Spleen (tissue), 11 donors: ENCODE data around the gene EFNA3. TPM values are rescaled to one million over a fixed set of nuclear protein-coding genes. Genes with fewer than 3 reads are reported as not detected.
A peak's percentile ranks its signal among the peaks of the same experiment; 100 is the strongest.

Experiments
- DNase-seq: peaks from one replicate; pipeline ENCODE4 v3.0.0-alpha.2; 2020
- H3K27ac ChIP-seq, 8 donors: fragments of 200-600 bp; sonication (generic) in 7 of 8; 1 replicate in 4 of 8; 2 replicates in 4 of 8; pipeline versions ENCODE4 v1.5.0 to v1.8.0; 2016 to 2021; ENCODE audit warnings: inconsistent platforms in 4 of 8, mild to moderate bottlenecking in 4 of 8, moderate library complexity in 1 of 8
- H3K27me3 ChIP-seq, 7 donors: fragments of 200-600 bp; sonication (generic) in 6 of 7; replicated peaks in 1 of 7; 1 replicate in 4 of 7; 2 replicates in 3 of 7; pipeline versions ENCODE4 v1.5.0 to v1.8.0; 2016 to 2021; ENCODE audit warnings: inconsistent platforms in 3 of 7, mild to moderate bottlenecking in 1 of 7
- H3K36me3 ChIP-seq, 6 donors: fragments of 200-600 bp; sonication (generic) in 5 of 6; 1 replicate in 4 of 6; 2 replicates in 2 of 6; pipeline versions ENCODE4 v1.5.0 to v1.8.0; 2016 to 2021; ENCODE audit warnings: inconsistent platforms in 2 of 6
- H3K4me1 ChIP-seq, 6 donors: fragments of 200-600 bp; sonication (generic) in 5 of 6; 1 replicate in 3 of 6; 2 replicates in 3 of 6; pipeline versions ENCODE4 v1.5.0 to v1.8.0; 2016 to 2021; ENCODE audit warnings: inconsistent platforms in 3 of 6
- H3K4me3 ChIP-seq, 8 donors: fragments of 200-600 bp; sonication (generic) in 7 of 8; 1 replicate in 4 of 8; 2 replicates in 4 of 8; pipeline versions ENCODE4 v1.5.0 to v1.8.0; 2016 to 2021; ENCODE audit warnings: inconsistent platforms in 4 of 8, mild to moderate bottlenecking in 4 of 8, moderate library complexity in 2 of 8
- H3K9me3 ChIP-seq, 8 donors: fragments of 200-600 bp; sonication (generic) in 7 of 8; 1 replicate in 4 of 8; 2 replicates in 4 of 8; pipeline versions ENCODE4 v1.5.0 to v1.8.0; 2016 to 2021; ENCODE audit warnings: inconsistent platforms in 4 of 8
- CTCF ChIP-seq, 11 experiments: fragments of 200-600 bp in 7 of 11; fragments of 450-650 bp in 4 of 11; sonication (generic) in 4 of 11; IDR thresholded peaks in 8 of 11; conservative IDR thresholded peaks in 3 of 11; 1 replicate in 7 of 11; 2 replicates in 4 of 11; pipeline versions ENCODE4 v1.4.0 to v1.8.0; 2016 to 2021; ENCODE audit warnings: antibody characterized with exemption in 11 of 11, inconsistent platforms in 4 of 11, mild to moderate bottlenecking in 1 of 11
- POLR2A ChIP-seq, 3 donors: fragments of 450-650 bp; IDR thresholded peaks; one replicate each; pipeline ENCODE4 v1.5.1; 2017; ENCODE audit warnings: antibody characterized with exemption in 3 of 3, mild to moderate bottlenecking in 1 of 3
- POLR2AphosphoS5 ChIP-seq, 3 donors: sonication (generic); formaldehyde crosslinking; IDR thresholded peaks; one replicate each; pipeline ENCODE4 v1.5.1; 2017; ENCODE audit warnings: antibody characterized with exemption in 3 of 3
- WGBS, 5 donors: extraction: QIAGEN DNeasy Blood & Tissue Kit in 3 of 5; methylation state at CpG; one replicate each; pipeline versions ENCODE4 v1.1.5 to v1.1.7; 2013 to 2018; 5-methylcytosine and 5-hydroxymethylcytosine counted together
- intact Hi-C: fragments of 100-400 bp; cut with DNase I; formaldehyde crosslinking; loops from one replicate; pipeline ENCODE4 v1.15.0; 2023; ENCODE audit warnings: low total_unique reads
- polyA plus RNA-seq, 3 donors: library from polyadenylated mRNA; stranded (reverse); fragments of 200-250 nt; gene quantifications; one replicate each; pipeline ENCODE4 v1.2.1, GENCODE V29; 2013
- total RNA-seq, 7 donors: library from RNA; depleted of rRNA in 3 of 7; stranded (reverse); fragments of >200 nt in 3 of 7; fragmentation: NEBNext Ultra II Directional in 4 of 7; extraction: Animal tissue kit (Norgen Biotek cat#: 25700) in 4 of 7; gene quantifications; one replicate each; pipeline versions ENCODE4 v1.1.0 to v1.2.1, GENCODE V29; 2016 to 2021
- donor health status: healthy with polysubstance abuse.
- donor health status: DM: no; HTN: no; CAD: no; lungs with moderate emphysema.
- donor health status: DM: no; HTN: no; CAD: no.
- donor health status: Bipolar disorder and iron deficiency.
- donor health status: healthy.
- donor health status: DM: no; HTN: no; CAD: no.
- donor health status: DM: yes; HTN: yes; CAD: no.

EFNA3 gene
- total and polyA plus RNA-seq, 10 donors = 1.4 to 4.3 (median 1.9) TPM; not detected in 1

GRCh38 chr1:155048449-155049334 is 29.9 kb upstream of the EFNA3 start:
- DNase-seq = no peak
- H3K4me3 ChIP-seq = no peak overlapping the region
- 84 to 96% (median 92%) methylated on average over 8 of the region's 8 CpGs for WGBS, 5 donors
- peaks cover 0 to 5% (median 0%) of the 10 kb centered on the region in 6 donors for H3K36me3 ChIP-seq
- TF ChIP-seq POLR2AphosphoS5 (IDR thresholded peaks at IDR 0.05) (no peak), CTCF (IDR thresholded peaks at IDR 0.05 in 8 of 11, conservative IDR thresholded peaks at IDR 0.05 in 3 of 11) (no peak), POLR2A (IDR thresholded peaks at IDR 0.05) (no peak)
- intact Hi-C loops = no loop called here
- H3K4me1 ChIP-seq = peaks cover 15 to 58% (median 52%) of the 10 kb centered on the region in 6 donors
- H3K27ac ChIP-seq = peak overlapping the region in 1 of 8 donors; percentile 94
- no peaks in the 10 kb centered on the region for H3K27me3 ChIP-seq
- H3K9me3 ChIP-seq = no peaks in the 10 kb centered on the region

- 18 to 32% (median 23%) methylated on average over 10 of the region's 10 CpGs for WGBS, 5 donors
- H3K36me3 ChIP-seq = peaks cover 0 to 17% (median 8%) of the 10 kb centered on the region in 6 donors
- TF ChIP-seq POLR2A (IDR thresholded peaks at IDR 0.05) (no peak), CTCF (IDR thresholded peaks at IDR 0.05 in 8 of 11, conservative IDR thresholded peaks at IDR 0.05 in 3 of 11) (no peak), POLR2AphosphoS5 (IDR thresholded peaks at IDR 0.05) (no peak)
- H3K27ac ChIP-seq = peak overlapping the region; percentile 71 to 95 (median 90)
- DNase-seq = no peak
- H3K4me3 ChIP-seq = peak overlapping the region; percentile 56 to 94 (median 72)
- H3K27me3 ChIP-seq = no peaks in the 10 kb centered on the region
- H3K4me1 ChIP-seq = peaks cover 15 to 62% (median 50%) of the 10 kb centered on the region in 6 donors
- H3K9me3 ChIP-seq = no peaks in the 10 kb centered on the region
- intact Hi-C loops = no loop called here
Measured at GRCh38 chr1:155049651-155050559, 28.7 kb upstream of the EFNA3 start.

GRCh38 chr1:155050560-155051341 is 27.9 kb upstream of the EFNA3 start, which contains the start of gene ADAM15:
Gene ADAM15 (plus strand): TSS chr1:155051316. CDS start chr1:155051387, 71 bp downstream.
- Histone ChIP-seq H3K36me3 (peaks cover 0 to 25% (median 15%) of the 10 kb centered on the region in 6 donors), H3K4me3 (peak within 1 kb of the TSS; percentile 56 to 94 (median 72)), H3K9me3 (no peaks in the 10 kb centered on the region), H3K27me3 (no peaks in the 10 kb centered on the region), H3K4me1 (peaks cover 11 to 53% (median 44%) of the 10 kb centered on the region in 6 donors), H3K27ac (peak within 1 kb of the TSS; percentile 71 to 95 (median 90))
- DNase-seq = peak; percentile 96
- TF ChIP-seq CTCF (IDR thresholded peaks at IDR 0.05 in 8 of 11, conservative IDR thresholded peaks at IDR 0.05 in 3 of 11) (peak; percentile 87 to 99 (median 95)), POLR2A (IDR thresholded peaks at IDR 0.05) (peak in 1 of 3 donors; percentile 33), POLR2AphosphoS5 (IDR thresholded peaks at IDR 0.05) (peak; percentile 71 to 84 (median 72))
- intact Hi-C loops = no loop called here
- WGBS, 5 donors = 0 to 1% (median 1%) methylated on average over 54 to 99 of the region's 99 CpGs
